OCI-LY3 (cell line): ENCODE results near the gene BAIAP2L2.

ENCODE experiments used
- H2AFZ ChIP-seq: fragments of 200-600, 300-600 bp; shearing (Covaris generic); 2 replicates; pipeline ENCODE4 v1.6.0; 2014; ENCODE audit warnings: antibody characterized with exemption, low read depth, low read length
- H3K27ac ChIP-seq: fragments of 200-600, 300-600 bp; sonication (generic); 2 replicates; pipeline ENCODE4 v1.5.1; 2014; ENCODE audit warnings: mild to moderate bottlenecking, low read length, moderate library complexity, mixed read lengths
- H3K27me3 ChIP-seq: fragments of 200-600, 300-600 bp; sonication (generic); 2 replicates; pipeline ENCODE4 v1.6.1; 2014; ENCODE audit warnings: low read depth, low read length, mixed read lengths
- H3K36me3 ChIP-seq: fragments of 200-600, 300-600 bp; sonication (generic); replicated peaks from 2 replicates; pipeline ENCODE3; 2014; ENCODE audit warnings: low read depth, low read length, mixed read lengths
- H3K4me1 ChIP-seq: fragments of 300-600, 200-600 bp; sonication (generic); 2 replicates; pipeline ENCODE4 v1.6.1; 2014; ENCODE audit warnings: low read length, mixed read lengths
- H3K4me2 ChIP-seq: fragments of 200-600, 300-600 bp; sonication (generic); 2 replicates; pipeline ENCODE4 v1.6.1; 2014; ENCODE audit warnings: low read length, mixed read lengths
- H3K4me3 ChIP-seq: fragments of 300-600, 200-600 bp; sonication (generic); 2 replicates; pipeline ENCODE4 v1.5.1; 2014; ENCODE audit warnings: antibody characterized with exemption, mild to moderate bottlenecking, low read length, moderate library complexity
- H3K79me2 ChIP-seq: fragments of 300-600, 200-600 bp; shearing (Covaris generic); 2 replicates; pipeline ENCODE4 v1.6.1; 2014; ENCODE audit warnings: mild to moderate bottlenecking, low read length, mixed read lengths
- H3K9ac ChIP-seq: fragments of 300-600, 200-600 bp; shearing (Covaris generic); 2 replicates; pipeline ENCODE4 v1.6.0; 2014; ENCODE audit warnings: mild to moderate bottlenecking, low read length, moderate library complexity
- H3K9me3 ChIP-seq: fragments of 200-600, 300-600 bp; shearing (Covaris generic); 2 replicates; pipeline ENCODE4 v1.6.1; 2014; ENCODE audit warnings: low read length, mixed read lengths; ENCODE audit not compliant: insufficient read depth
- H4K20me1 ChIP-seq: fragments of 200-600, 300-600 bp; sonication (generic); 2 replicates; pipeline ENCODE4 v1.6.1; 2016; ENCODE audit warnings: low read length, mixed read lengths; ENCODE audit not compliant: insufficient read depth
- EZH2phosphoT487 ChIP-seq: fragments of 200-600 bp; shearing (Covaris generic); IDR thresholded peaks from 2 replicates; pipeline ENCODE4 v1.6.1; 2018; ENCODE audit warnings: antibody characterized with exemption, mixed run types, low read depth
- TF ChIP-seq, protein P1 (sequence below): fragments of 200-600, 300-600 bp; sonication (generic); IDR thresholded peaks from 2 replicates; pipeline ENCODE4 v1.5.1; 2014; ENCODE audit warnings: antibody characterized with exemption, low read length, low read depth

The BAIAP2L2 gene

DNA sequence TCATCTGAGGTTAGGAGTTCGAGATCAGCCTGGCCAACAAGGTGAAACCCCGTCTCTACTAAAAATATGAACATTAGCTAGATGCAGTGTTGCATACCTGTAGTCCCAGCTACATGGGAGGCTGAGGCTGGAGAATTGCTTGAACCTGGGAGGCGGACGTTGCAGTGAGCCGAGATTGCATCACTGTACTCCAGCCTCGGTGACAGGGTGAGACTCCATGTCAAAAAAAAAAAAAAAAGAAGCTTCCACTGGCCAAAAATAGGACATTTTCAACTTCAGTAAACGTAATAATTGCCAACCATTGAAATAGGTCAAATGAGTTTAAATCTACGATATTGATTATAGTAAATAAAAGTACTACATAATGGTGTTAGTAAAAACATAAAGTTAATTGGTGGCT lies 6.8 kb downstream of the BAIAP2L2 start:
- no peak overlapping the region for H3K4me3 ChIP-seq
- H3K9ac ChIP-seq, result no peak overlapping the region
- H2AFZ ChIP-seq, result no peak overlapping the region
- H3K4me2 ChIP-seq, result no peak overlapping the region
- H3K4me1 ChIP-seq, result peaks cover 6% of the 10 kb centered on the region
- H3K9me3 ChIP-seq, result no peaks in the 10 kb centered on the region
- H4K20me1 ChIP-seq, result no peaks in the 10 kb centered on the region
- H3K27me3 ChIP-seq, result no peaks in the 10 kb centered on the region
- TF ChIP-seq EZH2phosphoT487, result no peak
- TF ChIP-seq, protein P1, sequence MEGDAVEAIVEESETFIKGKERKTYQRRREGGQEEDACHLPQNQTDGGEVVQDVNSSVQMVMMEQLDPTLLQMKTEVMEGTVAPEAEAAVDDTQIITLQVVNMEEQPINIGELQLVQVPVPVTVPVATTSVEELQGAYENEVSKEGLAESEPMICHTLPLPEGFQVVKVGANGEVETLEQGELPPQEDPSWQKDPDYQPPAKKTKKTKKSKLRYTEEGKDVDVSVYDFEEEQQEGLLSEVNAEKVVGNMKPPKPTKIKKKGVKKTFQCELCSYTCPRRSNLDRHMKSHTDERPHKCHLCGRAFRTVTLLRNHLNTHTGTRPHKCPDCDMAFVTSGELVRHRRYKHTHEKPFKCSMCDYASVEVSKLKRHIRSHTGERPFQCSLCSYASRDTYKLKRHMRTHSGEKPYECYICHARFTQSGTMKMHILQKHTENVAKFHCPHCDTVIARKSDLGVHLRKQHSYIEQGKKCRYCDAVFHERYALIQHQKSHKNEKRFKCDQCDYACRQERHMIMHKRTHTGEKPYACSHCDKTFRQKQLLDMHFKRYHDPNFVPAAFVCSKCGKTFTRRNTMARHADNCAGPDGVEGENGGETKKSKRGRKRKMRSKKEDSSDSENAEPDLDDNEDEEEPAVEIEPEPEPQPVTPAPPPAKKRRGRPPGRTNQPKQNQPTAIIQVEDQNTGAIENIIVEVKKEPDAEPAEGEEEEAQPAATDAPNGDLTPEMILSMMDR, result no peak
- no peaks in the 10 kb centered on the region for H3K79me2 ChIP-seq
- H3K36me3 ChIP-seq, result no peaks in the 10 kb centered on the region
- H3K27ac ChIP-seq, result no peak overlapping the region

DNA sequence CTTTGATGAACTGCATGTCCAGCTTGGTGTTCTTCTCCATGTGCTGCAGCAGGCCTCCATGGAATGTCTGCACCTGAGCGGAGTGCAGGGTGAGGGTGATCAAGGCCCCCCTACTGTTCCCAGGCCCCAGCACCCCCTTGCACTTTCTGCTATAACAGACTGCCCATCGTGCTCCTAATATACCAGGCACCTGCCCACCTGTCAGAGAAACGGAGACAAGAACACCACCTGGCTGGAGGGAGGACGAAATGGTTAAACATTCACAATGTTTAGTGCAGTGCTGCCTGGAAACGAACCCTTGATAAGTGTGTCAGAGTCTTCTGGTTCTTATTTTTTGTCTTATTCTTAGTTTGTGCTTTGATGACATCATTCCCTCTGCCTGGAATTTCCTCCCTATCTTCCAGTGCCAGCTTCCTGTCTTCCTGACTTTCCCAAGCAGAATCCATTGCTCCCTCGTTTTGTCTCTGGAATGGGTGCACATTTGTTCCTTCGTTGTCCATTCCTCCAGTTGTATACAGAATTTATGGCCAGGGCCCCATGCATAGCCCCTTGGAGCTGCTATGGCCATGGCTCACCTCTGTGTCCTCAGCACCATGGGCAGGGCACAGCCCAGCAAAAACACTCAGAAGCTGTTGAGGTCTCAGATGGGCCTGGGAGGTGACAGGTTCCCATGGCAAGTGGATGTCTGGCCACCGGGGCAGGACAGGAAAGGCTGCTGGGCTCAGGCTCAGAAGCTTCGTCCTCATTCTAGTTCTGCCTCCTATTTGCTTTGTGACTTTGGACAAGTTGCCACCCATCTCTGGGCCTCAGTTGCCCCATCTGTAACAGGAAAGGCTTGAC lies 11.9 kb downstream of the BAIAP2L2 start:
- TF ChIP-seq EZH2phosphoT487, result no peak
- TF ChIP-seq, protein P1, result no peak
- H3K4me2 ChIP-seq, result no peak overlapping the region
- no peak overlapping the region for H2AFZ ChIP-seq
- no peaks in the 10 kb centered on the region for H3K36me3 ChIP-seq
- no peaks in the 10 kb centered on the region for H3K4me1 ChIP-seq
- no peaks in the 10 kb centered on the region for H3K27me3 ChIP-seq
- no peaks in the 10 kb centered on the region for H3K79me2 ChIP-seq
- H3K4me3 ChIP-seq, result no peak overlapping the region
- H4K20me1 ChIP-seq, result no peaks in the 10 kb centered on the region
- H3K27ac ChIP-seq, result no peak overlapping the region
- H3K9ac ChIP-seq, result no peak overlapping the region
- no peaks in the 10 kb centered on the region for H3K9me3 ChIP-seq

DNA sequence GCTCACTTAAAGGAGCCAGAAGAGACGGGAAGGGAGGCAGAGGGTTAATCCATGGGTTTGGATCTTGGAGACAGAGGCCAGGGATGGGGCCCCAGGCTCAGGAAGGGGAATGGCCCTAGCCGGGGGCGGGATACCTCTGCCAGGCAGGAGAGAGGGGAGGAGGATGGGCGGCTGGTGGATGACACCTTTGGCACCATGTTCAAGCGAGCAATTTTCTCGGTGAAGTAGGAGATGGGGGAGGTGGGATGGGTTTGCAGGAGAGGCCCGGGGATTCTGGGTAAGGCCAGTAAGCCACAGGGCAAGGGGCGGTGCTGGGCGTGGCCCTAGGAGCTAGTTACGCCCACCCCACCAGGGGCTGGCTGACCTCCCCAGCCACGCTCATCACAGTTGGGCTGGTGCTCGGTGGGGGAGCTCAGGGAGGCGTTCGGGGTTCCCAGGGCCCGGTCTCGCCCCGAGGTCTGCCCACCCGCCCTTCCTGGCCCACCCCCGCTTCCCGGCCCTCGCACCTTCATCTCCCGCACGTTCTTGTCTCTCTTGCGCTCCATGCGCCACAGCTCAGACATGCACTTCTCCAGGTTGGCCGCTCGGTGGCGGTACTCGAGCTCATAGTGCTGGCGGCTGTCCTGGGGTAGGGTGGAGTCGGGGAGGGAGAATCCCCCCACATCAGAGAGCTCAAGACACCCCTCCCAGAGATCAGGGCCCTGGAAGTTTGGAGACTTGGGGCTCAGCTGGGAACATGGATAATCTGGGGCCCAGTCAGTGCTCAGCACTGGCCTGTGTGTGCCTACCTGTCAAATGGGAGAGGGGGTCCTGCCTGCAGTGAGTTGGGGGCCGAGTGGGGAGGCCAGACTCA lies 12.7 kb downstream of the BAIAP2L2 start:
- Histone ChIP-seq H4K20me1 (no peaks in the 10 kb centered on the region), H3K27me3 (no peaks in the 10 kb centered on the region), H3K9ac (no peak overlapping the region), H3K79me2 (no peaks in the 10 kb centered on the region), H3K27ac (no peak overlapping the region), H3K4me1 (no peaks in the 10 kb centered on the region), H3K4me3 (no peak overlapping the region), H2AFZ (no peak overlapping the region), H3K36me3 (no peaks in the 10 kb centered on the region), H3K9me3 (no peaks in the 10 kb centered on the region), H3K4me2 (no peak overlapping the region)
- TF ChIP-seq, protein P1, result no peak
- TF ChIP-seq EZH2phosphoT487, result no peak

DNA sequence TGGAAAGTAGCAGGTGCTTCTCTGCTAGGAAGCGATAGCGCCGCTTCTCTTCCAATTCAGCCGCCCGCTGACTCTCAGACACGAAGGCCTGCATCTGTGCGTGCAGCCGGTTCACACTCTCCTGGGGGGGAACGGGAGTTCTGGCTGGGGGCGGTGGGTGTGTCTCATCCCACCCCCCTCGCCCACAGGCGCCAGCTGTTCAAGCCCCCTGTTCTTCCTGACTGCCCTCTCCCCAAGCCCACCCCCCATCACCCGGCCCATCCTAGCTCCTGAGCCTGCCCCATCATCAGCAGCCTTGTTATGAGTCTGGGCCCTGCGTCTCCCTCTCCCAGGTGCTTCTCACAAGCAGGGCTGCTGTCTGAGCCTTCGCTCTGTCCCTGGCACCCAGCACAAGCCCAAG lies 13.4 kb downstream of the BAIAP2L2 start:
- no peak for TF ChIP-seq EZH2phosphoT487
- TF ChIP-seq, protein P1, result no peak
- Histone ChIP-seq H3K4me2 (no peak overlapping the region), H3K9ac (no peak overlapping the region), H3K27me3 (no peaks in the 10 kb centered on the region), H3K27ac (no peak overlapping the region), H3K4me3 (no peak overlapping the region), H3K79me2 (no peaks in the 10 kb centered on the region), H2AFZ (no peak overlapping the region), H4K20me1 (no peaks in the 10 kb centered on the region), H3K36me3 (no peaks in the 10 kb centered on the region), H3K4me1 (no peaks in the 10 kb centered on the region), H3K9me3 (no peaks in the 10 kb centered on the region)
